Endothelial cell of umbilical vein (primary cell): ENCODE results near the gene PLAAT1.

ENCODE experiments used
- CTCF ChIP-seq, 2 donors: IDR thresholded peaks; 1 replicate in 1 of 2; 2 replicates in 1 of 2; pipeline ENCODE4 v1.5.1; 2011; ENCODE audit warnings: low read length in 2 of 2, mild to moderate bottlenecking in 2 of 2, moderate library complexity in 2 of 2, control low read depth in 1 of 2, inconsistent platforms in 1 of 2, low read depth in 1 of 2; ENCODE audit not compliant: insufficient read depth in 1 of 2; ENCODE audit errors: extremely low read depth in 1 of 2
- EZH2 ChIP-seq: IDR thresholded peaks from 2 replicates; pipeline ENCODE4 v1.6.1; 2012; ENCODE audit warnings: borderline replicate concordance, low read depth, mild to moderate bottlenecking, moderate library complexity, low read length, inconsistent platforms; ENCODE audit not compliant: severe bottlenecking
- FOS ChIP-seq: IDR thresholded peaks from 2 replicates; pipeline ENCODE4 v1.6.1; 2011; ENCODE audit warnings: mild to moderate bottlenecking, low read length, moderate library complexity, borderline replicate concordance; ENCODE audit not compliant: insufficient read depth
- JUN ChIP-seq: IDR thresholded peaks from 2 replicates; pipeline ENCODE4 v1.6.1; 2011; ENCODE audit warnings: borderline replicate concordance, low read depth; ENCODE audit not compliant: insufficient read length, insufficient read depth
- MAX ChIP-seq: IDR thresholded peaks from 2 replicates; pipeline ENCODE4 v1.6.1; 2011; ENCODE audit not compliant: insufficient read depth, insufficient read length
- POLR2A ChIP-seq: IDR thresholded peaks from 2 replicates; pipeline ENCODE4 v1.6.1; 2012; ENCODE audit warnings: low read depth, mild to moderate bottlenecking, control low read depth, low read length
- POLR2AphosphoS5 ChIP-seq: IDR thresholded peaks from 2 replicates; pipeline ENCODE4 v1.6.1; 2012; ENCODE audit warnings: low read depth, mild to moderate bottlenecking, control low read depth, low read length, moderate library complexity; ENCODE audit not compliant: insufficient read depth

DNA sequence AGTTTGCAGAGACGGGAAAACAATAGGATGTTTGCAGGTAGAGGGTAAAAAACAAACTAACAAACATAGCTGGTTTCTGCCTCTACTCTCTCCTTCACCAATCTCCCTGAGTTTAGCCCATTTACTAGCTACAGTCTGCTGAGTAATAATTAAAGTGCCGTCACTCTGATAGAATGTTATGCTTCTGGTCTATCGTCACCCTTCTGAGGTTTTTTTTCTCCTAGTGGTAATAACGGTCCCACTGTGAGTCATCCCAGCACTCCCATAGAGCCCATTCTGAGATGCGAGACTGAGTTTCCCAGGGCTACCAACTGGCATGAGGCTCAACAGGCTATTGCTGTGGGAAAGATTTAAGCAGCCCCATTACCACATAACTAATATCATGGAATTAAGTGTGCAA lies 56.4 kb downstream of the PLAAT1 start:
- TF ChIP-seq CTCF (IDR thresholded peaks at IDR 0.05; ENCODE audit: extremely low read depth in 1 of 2, insufficient read depth in 1 of 2, low read depth in 1 of 2, low read length in 2 of 2): no peak
- no peak for TF ChIP-seq FOS
- TF ChIP-seq POLR2A: no peak
- TF ChIP-seq MAX: no peak
- no peak for TF ChIP-seq EZH2
- TF ChIP-seq POLR2AphosphoS5: no peak
- no peak for TF ChIP-seq JUN
